ENCODE measurements around the gene KCNQ1. TPM values are rescaled to one million over a fixed set of nuclear protein-coding genes. Genes with fewer than 3 reads are reported as not detected.

KCNQ1 gene
- total RNA-seq, 6 donors from 2014 or later, result 18.0 to 45.4 (median 32.7) TPM

GRCh38 chr11:2819316-2819715 lies 374.5 kb downstream of the KCNQ1 start:
- 90 to 94% methylated on average over 3 of the region's 3 CpGs for WGBS, 2 donors
- no peak for DNase-seq

GRCh38 chr11:2820976-2821375 lies 376.2 kb downstream of the KCNQ1 start:
- H3K9me3 ChIP-seq, result peaks cover 0 to 9% (median 7%) of the 10 kb centered on the region in 4 donors
- TF ChIP-seq CTCF (IDR thresholded peaks at IDR 0.05), result no peak
- no peak for TF ChIP-seq EP300 (IDR thresholded peaks at IDR 0.05)
- no peak for TF ChIP-seq POLR2A (IDR thresholded peaks at IDR 0.05)
- TF ChIP-seq POLR2AphosphoS5 (IDR thresholded peaks at IDR 0.05), result no peak
- ATAC-seq (ENCODE audit: low FRiP score in 2 of 2) (no peak), DNase-seq (peak in 1 of 2 donors; percentile 38)
- H3K27me3 ChIP-seq, result no peaks in the 10 kb centered on the region
- no peaks in the 10 kb centered on the region for H3K36me3 ChIP-seq
- H3K27ac ChIP-seq, result no peak overlapping the region
- no peak overlapping the region for H3K4me3 ChIP-seq
- H3K4me1 ChIP-seq, result peaks cover 18 to 22% (median 20%) of the 10 kb centered on the region in 4 donors
- WGBS, 2 donors, result 92 to 95% methylated on average over 11 to 16 of the region's 16 CpGs

More at GRCh38 chr11:2819316-2819715, 374.5 kb downstream of the KCNQ1 start:
- Histone ChIP-seq H3K9me3 (peaks cover 0 to 9% (median 7%) of the 10 kb centered on the region in 4 donors), H3K4me3 (no peak overlapping the region), H3K4me1 (peaks cover 1 to 6% (median 3%) of the 10 kb centered on the region in 4 donors), H3K36me3 (no peaks in the 10 kb centered on the region), H3K27ac (no peak overlapping the region), H3K27me3 (no peaks in the 10 kb centered on the region)
- ATAC-seq (ENCODE audit: low FRiP score in 2 of 2), result no peak
- TF ChIP-seq EP300 (IDR thresholded peaks at IDR 0.05) (no peak), CTCF (IDR thresholded peaks at IDR 0.05) (no peak), POLR2A (IDR thresholded peaks at IDR 0.05) (no peak), POLR2AphosphoS5 (IDR thresholded peaks at IDR 0.05) (no peak)

GRCh38 chr11:2821891-2822290 lies 377.1 kb downstream of the KCNQ1 start:
- 87 to 99% methylated on average over 8 of the region's 8 CpGs for WGBS, 2 donors
- H3K9me3 ChIP-seq, result peaks cover 0 to 9% (median 7%) of the 10 kb centered on the region in 4 donors
- TF ChIP-seq POLR2A (IDR thresholded peaks at IDR 0.05) (no peak), CTCF (IDR thresholded peaks at IDR 0.05) (no peak), POLR2AphosphoS5 (IDR thresholded peaks at IDR 0.05) (no peak), EP300 (IDR thresholded peaks at IDR 0.05) (no peak)
- ATAC-seq (ENCODE audit: low FRiP score in 2 of 2), result no peak
- no peaks in the 10 kb centered on the region for H3K27me3 ChIP-seq
- DNase-seq, result no peak
- no peaks in the 10 kb centered on the region for H3K36me3 ChIP-seq
- H3K4me1 ChIP-seq, result peaks cover 27 to 31% (median 29%) of the 10 kb centered on the region in 4 donors
- H3K4me3 ChIP-seq, result no peak overlapping the region
- no peak overlapping the region for H3K27ac ChIP-seq

- H3K9me3 ChIP-seq, result no peaks in the 10 kb centered on the region
- ATAC-seq (ENCODE audit: low FRiP score in 2 of 2), result peak; percentile 1 to 70
- TF ChIP-seq CTCF (IDR thresholded peaks at IDR 0.05), result no peak
- TF ChIP-seq EP300 (IDR thresholded peaks at IDR 0.05), result no peak
- H3K4me3 ChIP-seq, result peak overlapping the region in 1 of 4 donors; percentile 11
- peaks cover 28 to 43% (median 42%) of the 10 kb centered on the region in 4 donors for H3K4me1 ChIP-seq
- H3K27me3 ChIP-seq, result no peaks in the 10 kb centered on the region
- H3K27ac ChIP-seq, result peak overlapping the region; percentile 76 to 85 (median 84)
- H3K36me3 ChIP-seq, result no peaks in the 10 kb centered on the region
- 62 to 72% methylated on average over 11 to 18 of the region's 18 CpGs for WGBS, 2 donors
- no peak for DNase-seq
These were observed 380.0 kb downstream of the KCNQ1 start for GRCh38 chr11:2824851-2825250.

- ATAC-seq (ENCODE audit: low FRiP score in 2 of 2) (peak; percentile 84 to 88), DNase-seq (peak; percentile 79 to 89)
- Histone ChIP-seq H3K4me3 (peak overlapping the region in 1 of 4 donors; percentile 11), H3K36me3 (no peaks in the 10 kb centered on the region), H3K27ac (peak overlapping the region; percentile 76 to 85 (median 84)), H3K9me3 (no peaks in the 10 kb centered on the region), H3K4me1 (peaks cover 28 to 47% (median 44%) of the 10 kb centered on the region in 4 donors), H3K27me3 (no peaks in the 10 kb centered on the region)
- TF ChIP-seq POLR2AphosphoS5 (IDR thresholded peaks at IDR 0.05) (peak; percentile 35 to 66), CTCF (IDR thresholded peaks at IDR 0.05) (peak; percentile 21 to 63 (median 38)), EP300 (IDR thresholded peaks at IDR 0.05) (peak in 2 of 4 donors; percentile 27 to 34), POLR2A (IDR thresholded peaks at IDR 0.05) (no peak)
- WGBS, 2 donors, result 19 to 21% methylated on average over 13 to 21 of the region's 22 CpGs
These were observed 380.6 kb downstream of the KCNQ1 start for GRCh38 chr11:2825261-2825888.

All from upper lobe of left lung (tissue), 6 donors.